ENCODE results near the gene NRXN2.

GRCh38 chr11:64681171-64681570 is 41.8 kb downstream of the NRXN2 start:
- TF ChIP-seq CTCF (IDR thresholded peaks at IDR 0.05; ENCODE audit: insufficient read depth, low read depth, low read length) (no peak), EZH2 (IDR thresholded peaks at IDR 0.05; ENCODE audit: insufficient read depth, low read length) (no peak)

Data from astrocyte (in vitro differentiated cells and primary cell).